Measurements from ENCODE around the gene PBX1.

PBX1 gene

GRCh38 chr1:164712131-164713036, 153.4 kb downstream of the PBX1 start:
- Histone ChIP-seq H3K9me3 (ENCODE audit: control insufficient read depth, insufficient read depth, low read length) (no peaks in the 10 kb centered on the region), H3K36me3 (ENCODE audit: control insufficient read depth, insufficient read depth, low read length) (peaks cover 4% of the 10 kb centered on the region), H3K4me3 (ENCODE audit: low read depth, low read length) (no peak overlapping the region), H3K27me3 (ENCODE audit: control insufficient read depth, insufficient read depth, low read length) (no peaks in the 10 kb centered on the region), H3K4me1 (ENCODE audit: control insufficient read depth, insufficient read depth, low read length) (peaks cover 24% of the 10 kb centered on the region), H3K9ac (ENCODE audit: low read depth, low read length) (no peak overlapping the region)

- peaks cover 4% of the 10 kb centered on the region for H3K36me3 ChIP-seq (ENCODE audit: control insufficient read depth, insufficient read depth, low read length)
- H3K4me1 ChIP-seq (ENCODE audit: control insufficient read depth, insufficient read depth, low read length), result peaks cover 21% of the 10 kb centered on the region
- no peak overlapping the region for H3K9ac ChIP-seq (ENCODE audit: low read depth, low read length)
- no peaks in the 10 kb centered on the region for H3K9me3 ChIP-seq (ENCODE audit: control insufficient read depth, insufficient read depth, low read length)
- no peak overlapping the region for H3K4me3 ChIP-seq (ENCODE audit: low read depth, low read length)
- H3K27me3 ChIP-seq (ENCODE audit: control insufficient read depth, insufficient read depth, low read length), result no peaks in the 10 kb centered on the region
Observed at GRCh38 chr1:164713456-164714207, 154.6 kb downstream of the PBX1 start.

- no peak overlapping the region for H3K4me3 ChIP-seq (ENCODE audit: low read depth, low read length)
- no peaks in the 10 kb centered on the region for H3K36me3 ChIP-seq (ENCODE audit: control insufficient read depth, insufficient read depth, low read length)
- H3K9me3 ChIP-seq (ENCODE audit: control insufficient read depth, insufficient read depth, low read length), result no peaks in the 10 kb centered on the region
- no peak overlapping the region for H3K9ac ChIP-seq (ENCODE audit: low read depth, low read length)
- H3K4me1 ChIP-seq (ENCODE audit: control insufficient read depth, insufficient read depth, low read length), result peaks cover 14% of the 10 kb centered on the region
- no peaks in the 10 kb centered on the region for H3K27me3 ChIP-seq (ENCODE audit: control insufficient read depth, insufficient read depth, low read length)
Observed at GRCh38 chr1:164716992-164717703, 158.2 kb downstream of the PBX1 start.

- Histone ChIP-seq H3K36me3 (ENCODE audit: control insufficient read depth, insufficient read depth, low read length) (no peaks in the 10 kb centered on the region), H3K4me3 (ENCODE audit: low read depth, low read length) (no peak overlapping the region), H3K9ac (ENCODE audit: low read depth, low read length) (no peak overlapping the region), H3K4me1 (ENCODE audit: control insufficient read depth, insufficient read depth, low read length) (no peaks in the 10 kb centered on the region), H3K9me3 (ENCODE audit: control insufficient read depth, insufficient read depth, low read length) (no peaks in the 10 kb centered on the region), H3K27me3 (ENCODE audit: control insufficient read depth, insufficient read depth, low read length) (no peaks in the 10 kb centered on the region)
Observed at GRCh38 chr1:164718821-164719220, 159.8 kb downstream of the PBX1 start.

- no peaks in the 10 kb centered on the region for H3K27me3 ChIP-seq (ENCODE audit: control insufficient read depth, insufficient read depth, low read length)
- no peak overlapping the region for H3K9ac ChIP-seq (ENCODE audit: low read depth, low read length)
- H3K9me3 ChIP-seq (ENCODE audit: control insufficient read depth, insufficient read depth, low read length), result no peaks in the 10 kb centered on the region
- no peaks in the 10 kb centered on the region for H3K36me3 ChIP-seq (ENCODE audit: control insufficient read depth, insufficient read depth, low read length)
- H3K4me1 ChIP-seq (ENCODE audit: control insufficient read depth, insufficient read depth, low read length), result peaks cover 3% of the 10 kb centered on the region
- H3K4me3 ChIP-seq (ENCODE audit: low read depth, low read length), result no peak overlapping the region
Observed at GRCh38 chr1:164719676-164720439, 160.9 kb downstream of the PBX1 start.

GRCh38 chr1:164720440-164721227, 161.7 kb downstream of the PBX1 start:
- Histone ChIP-seq H3K36me3 (ENCODE audit: control insufficient read depth, insufficient read depth, low read length) (no peaks in the 10 kb centered on the region), H3K9me3 (ENCODE audit: control insufficient read depth, insufficient read depth, low read length) (no peaks in the 10 kb centered on the region), H3K4me3 (ENCODE audit: low read depth, low read length) (no peak overlapping the region), H3K9ac (ENCODE audit: low read depth, low read length) (no peak overlapping the region), H3K4me1 (ENCODE audit: control insufficient read depth, insufficient read depth, low read length) (peaks cover 5% of the 10 kb centered on the region), H3K27me3 (ENCODE audit: control insufficient read depth, insufficient read depth, low read length) (no peaks in the 10 kb centered on the region)

- no peak overlapping the region for H3K9ac ChIP-seq (ENCODE audit: low read depth, low read length)
- H3K4me1 ChIP-seq (ENCODE audit: control insufficient read depth, insufficient read depth, low read length), result peaks cover 5% of the 10 kb centered on the region
- no peaks in the 10 kb centered on the region for H3K36me3 ChIP-seq (ENCODE audit: control insufficient read depth, insufficient read depth, low read length)
- H3K9me3 ChIP-seq (ENCODE audit: control insufficient read depth, insufficient read depth, low read length), result no peaks in the 10 kb centered on the region
- H3K4me3 ChIP-seq (ENCODE audit: low read depth, low read length), result no peak overlapping the region
- no peaks in the 10 kb centered on the region for H3K27me3 ChIP-seq (ENCODE audit: control insufficient read depth, insufficient read depth, low read length)
Observed at GRCh38 chr1:164721228-164721496, 162.2 kb downstream of the PBX1 start.

GRCh38 chr1:164723296-164723798, 164.4 kb downstream of the PBX1 start:
- H3K9me3 ChIP-seq (ENCODE audit: control insufficient read depth, insufficient read depth, low read length), result no peaks in the 10 kb centered on the region
- no peaks in the 10 kb centered on the region for H3K27me3 ChIP-seq (ENCODE audit: control insufficient read depth, insufficient read depth, low read length)
- no peaks in the 10 kb centered on the region for H3K36me3 ChIP-seq (ENCODE audit: control insufficient read depth, insufficient read depth, low read length)
- H3K4me3 ChIP-seq (ENCODE audit: low read depth, low read length), result no peak overlapping the region
- peaks cover 5% of the 10 kb centered on the region for H3K4me1 ChIP-seq (ENCODE audit: control insufficient read depth, insufficient read depth, low read length)
- no peak overlapping the region for H3K9ac ChIP-seq (ENCODE audit: low read depth, low read length)

GRCh38 chr1:164725401-164725800, 166.4 kb downstream of the PBX1 start:
- Histone ChIP-seq H3K4me1 (ENCODE audit: control insufficient read depth, insufficient read depth, low read length) (peaks cover 5% of the 10 kb centered on the region), H3K9me3 (ENCODE audit: control insufficient read depth, insufficient read depth, low read length) (no peaks in the 10 kb centered on the region), H3K4me3 (ENCODE audit: low read depth, low read length) (no peak overlapping the region), H3K36me3 (ENCODE audit: control insufficient read depth, insufficient read depth, low read length) (no peaks in the 10 kb centered on the region), H3K27me3 (ENCODE audit: control insufficient read depth, insufficient read depth, low read length) (no peaks in the 10 kb centered on the region), H3K9ac (ENCODE audit: low read depth, low read length) (no peak overlapping the region)

- no peak overlapping the region for H3K4me3 ChIP-seq (ENCODE audit: low read depth, low read length)
- peaks cover 5% of the 10 kb centered on the region for H3K4me1 ChIP-seq (ENCODE audit: control insufficient read depth, insufficient read depth, low read length)
- H3K27me3 ChIP-seq (ENCODE audit: control insufficient read depth, insufficient read depth, low read length), result no peaks in the 10 kb centered on the region
- H3K36me3 ChIP-seq (ENCODE audit: control insufficient read depth, insufficient read depth, low read length), result no peaks in the 10 kb centered on the region
- no peaks in the 10 kb centered on the region for H3K9me3 ChIP-seq (ENCODE audit: control insufficient read depth, insufficient read depth, low read length)
- no peak overlapping the region for H3K9ac ChIP-seq (ENCODE audit: low read depth, low read length)
Observed at GRCh38 chr1:164726235-164726634, 167.3 kb downstream of the PBX1 start.

Data from iPS-15b (cell line).